ENCODE results near the gene PCLO.

DNA sequence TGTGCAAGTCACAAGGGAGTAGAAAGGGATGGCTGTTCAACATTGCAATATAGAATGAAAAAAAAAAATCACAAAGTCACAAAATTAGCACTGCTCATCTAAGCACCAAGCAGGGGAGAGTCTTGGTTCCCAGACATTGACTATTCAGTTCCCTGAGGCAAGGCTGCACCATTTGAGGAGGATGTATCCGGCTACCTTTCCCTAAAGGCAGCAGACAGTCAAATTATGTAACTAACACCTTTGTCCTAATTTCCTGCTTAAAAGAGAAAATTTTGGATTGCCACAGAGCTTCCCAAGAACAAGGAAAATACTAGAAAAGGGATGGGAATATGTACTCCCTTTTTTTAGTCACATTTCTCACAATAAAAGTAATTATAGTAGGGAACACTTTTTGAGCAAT is 148.1 kb downstream of the PCLO start:
- TF ChIP-seq EP300 (IDR thresholded peaks at IDR 0.05) (no peak), POLR2A (IDR thresholded peaks at IDR 0.05) (no peak)
- TF ChIP-seq, protein P1, sequence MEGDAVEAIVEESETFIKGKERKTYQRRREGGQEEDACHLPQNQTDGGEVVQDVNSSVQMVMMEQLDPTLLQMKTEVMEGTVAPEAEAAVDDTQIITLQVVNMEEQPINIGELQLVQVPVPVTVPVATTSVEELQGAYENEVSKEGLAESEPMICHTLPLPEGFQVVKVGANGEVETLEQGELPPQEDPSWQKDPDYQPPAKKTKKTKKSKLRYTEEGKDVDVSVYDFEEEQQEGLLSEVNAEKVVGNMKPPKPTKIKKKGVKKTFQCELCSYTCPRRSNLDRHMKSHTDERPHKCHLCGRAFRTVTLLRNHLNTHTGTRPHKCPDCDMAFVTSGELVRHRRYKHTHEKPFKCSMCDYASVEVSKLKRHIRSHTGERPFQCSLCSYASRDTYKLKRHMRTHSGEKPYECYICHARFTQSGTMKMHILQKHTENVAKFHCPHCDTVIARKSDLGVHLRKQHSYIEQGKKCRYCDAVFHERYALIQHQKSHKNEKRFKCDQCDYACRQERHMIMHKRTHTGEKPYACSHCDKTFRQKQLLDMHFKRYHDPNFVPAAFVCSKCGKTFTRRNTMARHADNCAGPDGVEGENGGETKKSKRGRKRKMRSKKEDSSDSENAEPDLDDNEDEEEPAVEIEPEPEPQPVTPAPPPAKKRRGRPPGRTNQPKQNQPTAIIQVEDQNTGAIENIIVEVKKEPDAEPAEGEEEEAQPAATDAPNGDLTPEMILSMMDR (IDR thresholded peaks at IDR 0.05), result no peak
